WTC11 (cell line): ENCODE measurements around the gene ADIPOR2. TPM values are rescaled to one million over a fixed set of nuclear protein-coding genes. Genes with fewer than 3 reads are reported as not detected.

Source experiments
- ATAC-seq: fragments of 200-7000 bp; cut with Tn5 transposase; 2 replicates; pipeline ENCODE4 v1.10.0; 2021; ENCODE audit warnings: mild to moderate bottlenecking, moderate library complexity
- CTCF ChIA-PET: fragments of 300-600 bp; sonication (Branson Sonifier 250); formaldehyde crosslinking; loops from one replicate; lab custom pipeline; 2021; ENCODE audit warnings: antibody characterized with exemption; lab: Charles Lee
- POLR2A ChIA-PET: fragments of 350-600 bp; sonication (Branson Sonifier 250); formaldehyde crosslinking; loops from one replicate; lab custom pipeline; 2021; ENCODE audit warnings: antibody characterized with exemption; lab: Charles Lee
- DNase-seq: peaks from one replicate; pipeline ENCODE4 v3.0.0; 2021; ENCODE audit warnings: low spot score
- H3K27ac Mint-ChIP-seq: 2 replicates; pipeline ENCODE4 v1.8.0; 2021; ENCODE audit warnings: mixed read lengths
- H3K27me3 Mint-ChIP-seq: 2 replicates; pipeline ENCODE4 v1.8.0; 2021; ENCODE audit warnings: low read depth, mild to moderate bottlenecking, moderate library complexity, mixed read lengths
- H3K36me3 Mint-ChIP-seq: 2 replicates; pipeline ENCODE4 v1.8.0; 2021; ENCODE audit warnings: mixed read lengths
- H3K4me1 Mint-ChIP-seq: 2 replicates; pipeline ENCODE4 v1.8.0; 2022; ENCODE audit warnings: mixed read lengths
- H3K4me3 Mint-ChIP-seq: 2 replicates; pipeline ENCODE4 v1.8.0; 2021; ENCODE audit warnings: mild to moderate bottlenecking, moderate library complexity, mixed read lengths
- H3K9me3 Mint-ChIP-seq: 2 replicates; pipeline ENCODE4 v1.8.0; 2021; ENCODE audit warnings: mixed read lengths
- ATF1 ChIP-seq: sonication (generic); formaldehyde crosslinking; IDR thresholded peaks from 2 replicates; pipeline ENCODE4 v1.8.1; 2023; ENCODE audit warnings: mild to moderate bottlenecking, moderate library complexity, missing genetic modification reagents
- CBFB ChIP-seq: sonication (generic); formaldehyde crosslinking; IDR thresholded peaks from 2 replicates; pipeline ENCODE4 v1.8.1; 2022; ENCODE audit warnings: mild to moderate bottlenecking, low read depth, missing genetic modification reagents
- ETV6 ChIP-seq: sonication (generic); formaldehyde crosslinking; IDR thresholded peaks from 2 replicates; pipeline ENCODE4 v1.8.1; 2022; ENCODE audit warnings: mild to moderate bottlenecking, missing genetic modification reagents
- FOXJ3 ChIP-seq: sonication (generic); formaldehyde crosslinking; IDR thresholded peaks from 2 replicates; pipeline ENCODE4 v1.9.0; 2021; ENCODE audit warnings: missing genetic modification reagents, mild to moderate bottlenecking, borderline replicate concordance
- GRHL2 ChIP-seq: fragments of 250-450 bp; sonication (Bioruptor Pico); IDR thresholded peaks from 2 replicates; pipeline ENCODE4 v1.8.0; 2022; ENCODE audit warnings: mild to moderate bottlenecking, moderate library complexity; ENCODE audit not compliant: insufficient replicate concordance, severe bottlenecking
- MXD4 ChIP-seq: fragments of 250-450 bp; sonication (Bioruptor Pico); IDR thresholded peaks from 2 replicates; pipeline ENCODE4 v1.8.0; 2021; ENCODE audit warnings: mild to moderate bottlenecking, moderate library complexity, borderline replicate concordance
- NFATC4 ChIP-seq: fragments of 250-450 bp; sonication (Bioruptor Pico); IDR thresholded peaks from 2 replicates; pipeline ENCODE4 v1.9.0; 2021; ENCODE audit warnings: mild to moderate bottlenecking
- NFYB ChIP-seq: sonication (generic); formaldehyde crosslinking; conservative IDR thresholded peaks from 2 replicates; pipeline ENCODE4 v1.8.0; 2022; ENCODE audit warnings: low read depth, missing genetic modification reagents
- NR1H2 ChIP-seq: sonication (generic); formaldehyde crosslinking; IDR thresholded peaks from 2 replicates; pipeline ENCODE4 v1.9.0; 2021; ENCODE audit warnings: mild to moderate bottlenecking, moderate library complexity, missing genetic modification reagents
- NR3C1 ChIP-seq: sonication (generic); formaldehyde crosslinking; conservative IDR thresholded peaks from 2 replicates; pipeline ENCODE4 v1.8.1; 2023; ENCODE audit warnings: low read depth, mild to moderate bottlenecking, missing genetic modification reagents
- RORB ChIP-seq: fragments of 250-450 bp; sonication (Bioruptor Pico); IDR thresholded peaks from 2 replicates; pipeline ENCODE4 v1.9.0; 2021; ENCODE audit warnings: mild to moderate bottlenecking
- SMAD4 ChIP-seq: sonication (generic); formaldehyde crosslinking; IDR thresholded peaks from 2 replicates; pipeline ENCODE4 v1.8.0; 2022; ENCODE audit warnings: mild to moderate bottlenecking, missing genetic modification reagents
- ZBTB21 ChIP-seq: sonication (generic); formaldehyde crosslinking; IDR thresholded peaks from 2 replicates; pipeline ENCODE4 v1.8.1; 2023; ENCODE audit warnings: mild to moderate bottlenecking, missing genetic modification reagents, borderline replicate concordance
- ZNF138 ChIP-seq: sonication (generic); formaldehyde crosslinking; conservative IDR thresholded peaks from 2 replicates; pipeline ENCODE4 v1.8.1; 2022; ENCODE audit warnings: mild to moderate bottlenecking, moderate library complexity, missing genetic modification reagents
- ZNF219 ChIP-seq: sonication (generic); formaldehyde crosslinking; IDR thresholded peaks from 2 replicates; pipeline ENCODE4 v1.8.0; 2023; ENCODE audit warnings: missing genetic modification reagents, mild to moderate bottlenecking, borderline replicate concordance
- ZNF232 ChIP-seq: sonication (generic); formaldehyde crosslinking; IDR thresholded peaks from 2 replicates; pipeline ENCODE4 v1.8.0; 2022; ENCODE audit warnings: mild to moderate bottlenecking, missing genetic modification reagents
- ZNF396 ChIP-seq: fragments of 250-450 bp; sonication (Bioruptor Pico); IDR thresholded peaks from 2 replicates; pipeline ENCODE4 v1.8.0; 2021; ENCODE audit warnings: mild to moderate bottlenecking, moderate library complexity, borderline replicate concordance
- ZNF423 ChIP-seq: fragments of 250-450 bp; sonication (Bioruptor Pico); IDR thresholded peaks from 2 replicates; pipeline ENCODE4 v2.1.2; 2022; ENCODE audit warnings: mild to moderate bottlenecking, moderate library complexity
- total RNA-seq: library from RNA; stranded (reverse); gene quantifications from 3 replicates; pipeline ENCODE4 v1.2.3, GENCODE V29; 2021
- TF ChIP-seq, protein P1 (sequence below): sonication (generic); formaldehyde crosslinking; conservative IDR thresholded peaks from 2 replicates; pipeline ENCODE4 v1.8.1; 2022; ENCODE audit warnings: mild to moderate bottlenecking, missing genetic modification reagents
- TF ChIP-seq, protein P2 (sequence below): sonication (generic); formaldehyde crosslinking; IDR thresholded peaks from 2 replicates; pipeline ENCODE4 v1.8.0; 2022; ENCODE audit warnings: missing genetic modification reagents
- TF ChIP-seq, protein P3 (sequence below): sonication (generic); formaldehyde crosslinking; IDR thresholded peaks from 2 replicates; pipeline ENCODE4 v1.8.0; 2023; ENCODE audit warnings: mild to moderate bottlenecking, missing genetic modification reagents
- TF ChIP-seq, protein P4 (sequence below): fragments of 250-450 bp; sonication (Bioruptor Pico); IDR thresholded peaks from 2 replicates; pipeline ENCODE4 v1.9.0; 2021; ENCODE audit warnings: mild to moderate bottlenecking, borderline replicate concordance
- TF ChIP-seq, protein P5 (sequence below): sonication (generic); formaldehyde crosslinking; IDR thresholded peaks from 2 replicates; pipeline ENCODE4 v1.8.0; 2023; ENCODE audit warnings: missing genetic modification reagents

Gene ADIPOR2
- total RNA-seq, 1 experiment from 2014 or later, result 38.4 TPM

DNA sequence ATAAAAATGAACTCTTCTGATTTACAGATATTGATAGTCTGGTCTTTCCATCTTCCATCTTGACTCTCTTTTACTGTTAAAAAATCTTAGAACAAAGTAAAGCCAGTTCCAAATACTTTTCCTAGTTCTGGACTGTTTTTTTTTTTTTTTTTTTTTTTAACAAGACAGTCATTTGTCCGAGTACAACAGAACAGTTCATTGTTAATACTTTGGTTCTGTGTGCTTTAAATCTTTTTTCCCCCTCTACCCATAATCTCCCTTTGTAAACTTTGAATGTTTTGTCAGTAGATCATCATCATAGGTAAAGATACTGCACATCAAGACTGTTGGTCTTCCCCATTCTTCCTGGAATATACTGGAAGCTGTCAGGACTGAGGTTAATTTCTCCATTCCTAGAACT lies 38.0 kb downstream of the ADIPOR2 start:
- no peak overlapping the region for H3K4me3 Mint-ChIP-seq
- H3K9me3 Mint-ChIP-seq, result 0 out of 2 replicates have a peak, but pooled peaks cover 3% of the 10 kb centered on the region
- H3K4me1 Mint-ChIP-seq, result no peaks in the 10 kb centered on the region
- no peak for DNase-seq
- TF ChIP-seq ETV6 (CRISPR knock-in tag) (no peak), RORB (CRISPR knock-in tag) (no peak), NR1H2 (no peak), SMAD4 (CRISPR knock-in tag) (no peak), ATF1 (CRISPR knock-in tag) (no peak), ZNF219 (no peak), FOXJ3 (no peak), GRHL2 (CRISPR knock-in tag) (no peak), ZBTB21 (CRISPR knock-in tag) (no peak), NFATC4 (CRISPR knock-in tag) (no peak), ZNF232 (CRISPR knock-in tag) (no peak), NR3C1 (CRISPR knock-in tag) (no peak), MXD4 (no peak)
- TF ChIP-seq, protein P1, sequence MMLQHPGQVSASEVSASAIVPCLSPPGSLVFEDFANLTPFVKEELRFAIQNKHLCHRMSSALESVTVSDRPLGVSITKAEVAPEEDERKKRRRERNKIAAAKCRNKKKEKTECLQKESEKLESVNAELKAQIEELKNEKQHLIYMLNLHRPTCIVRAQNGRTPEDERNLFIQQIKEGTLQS, result no peak
- no peaks in the 10 kb centered on the region for H3K27me3 Mint-ChIP-seq
- peaks cover 7% of the 10 kb centered on the region for H3K36me3 Mint-ChIP-seq
- ATAC-seq, result no peak
- CTCF ChIA-PET, result interaction anchor here (0.6 kb wide), 1 partner anchor 448 kb away, joined by 3 read pairs; no protein-coding TSS in a partner anchor
- H3K27ac Mint-ChIP-seq, result no peak overlapping the region
- POLR2A ChIA-PET, result no interaction called here

DNA sequence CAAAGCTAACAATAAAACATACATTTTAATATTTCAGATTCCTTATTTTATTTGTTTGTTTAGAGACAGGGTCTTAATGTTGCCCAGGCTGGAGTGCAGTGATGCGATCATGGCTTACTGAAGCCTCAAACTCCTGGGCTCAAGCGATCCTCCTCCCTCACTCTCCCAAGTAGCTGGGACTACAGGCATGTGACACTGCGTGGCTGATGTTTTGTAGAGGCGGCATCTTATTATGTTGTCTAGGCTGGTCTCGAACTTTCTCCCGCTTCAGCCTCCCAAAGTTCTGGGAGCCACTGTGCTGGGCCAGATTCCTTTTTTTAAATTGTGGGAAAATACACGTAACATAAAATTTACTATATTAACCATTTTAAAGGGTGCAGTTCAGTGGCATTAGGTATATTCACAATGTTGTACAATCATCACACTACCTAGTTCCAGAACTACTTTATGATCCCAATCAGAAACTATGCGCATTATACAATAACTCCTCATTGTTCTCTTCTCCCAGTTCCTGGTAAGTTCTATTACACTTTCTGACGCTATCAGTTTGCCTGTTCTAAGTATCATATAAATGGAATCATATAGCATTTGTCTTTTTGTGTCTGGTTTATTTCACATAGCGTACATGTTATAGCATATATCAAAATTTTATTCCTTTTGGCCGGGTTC lies 40.3 kb downstream of the ADIPOR2 start:
- Mint-ChIP-seq H3K36me3 (peaks cover 4% of the 10 kb centered on the region; the same call in 1 of the 2 replicates), H3K9me3 (no peaks in the 10 kb centered on the region)
- TF ChIP-seq, protein P2, sequence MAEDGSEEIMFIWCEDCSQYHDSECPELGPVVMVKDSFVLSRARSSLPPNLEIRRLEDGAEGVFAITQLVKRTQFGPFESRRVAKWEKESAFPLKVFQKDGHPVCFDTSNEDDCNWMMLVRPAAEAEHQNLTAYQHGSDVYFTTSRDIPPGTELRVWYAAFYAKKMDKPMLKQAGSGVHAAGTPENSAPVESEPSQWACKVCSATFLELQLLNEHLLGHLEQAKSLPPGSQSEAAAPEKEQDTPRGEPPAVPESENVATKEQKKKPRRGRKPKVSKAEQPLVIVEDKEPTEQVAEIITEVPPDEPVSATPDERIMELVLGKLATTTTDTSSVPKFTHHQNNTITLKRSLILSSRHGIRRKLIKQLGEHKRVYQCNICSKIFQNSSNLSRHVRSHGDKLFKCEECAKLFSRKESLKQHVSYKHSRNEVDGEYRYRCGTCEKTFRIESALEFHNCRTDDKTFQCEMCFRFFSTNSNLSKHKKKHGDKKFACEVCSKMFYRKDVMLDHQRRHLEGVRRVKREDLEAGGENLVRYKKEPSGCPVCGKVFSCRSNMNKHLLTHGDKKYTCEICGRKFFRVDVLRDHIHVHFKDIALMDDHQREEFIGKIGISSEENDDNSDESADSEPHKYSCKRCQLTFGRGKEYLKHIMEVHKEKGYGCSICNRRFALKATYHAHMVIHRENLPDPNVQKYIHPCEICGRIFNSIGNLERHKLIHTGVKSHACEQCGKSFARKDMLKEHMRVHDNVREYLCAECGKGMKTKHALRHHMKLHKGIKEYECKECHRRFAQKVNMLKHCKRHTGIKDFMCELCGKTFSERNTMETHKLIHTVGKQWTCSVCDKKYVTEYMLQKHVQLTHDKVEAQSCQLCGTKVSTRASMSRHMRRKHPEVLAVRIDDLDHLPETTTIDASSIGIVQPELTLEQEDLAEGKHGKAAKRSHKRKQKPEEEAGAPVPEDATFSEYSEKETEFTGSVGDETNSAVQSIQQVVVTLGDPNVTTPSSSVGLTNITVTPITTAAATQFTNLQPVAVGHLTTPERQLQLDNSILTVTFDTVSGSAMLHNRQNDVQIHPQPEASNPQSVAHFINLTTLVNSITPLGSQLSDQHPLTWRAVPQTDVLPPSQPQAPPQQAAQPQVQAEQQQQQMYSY (CRISPR knock-in tag), result no peak
- TF ChIP-seq ZNF219, result no peak
- TF ChIP-seq, protein P3, sequence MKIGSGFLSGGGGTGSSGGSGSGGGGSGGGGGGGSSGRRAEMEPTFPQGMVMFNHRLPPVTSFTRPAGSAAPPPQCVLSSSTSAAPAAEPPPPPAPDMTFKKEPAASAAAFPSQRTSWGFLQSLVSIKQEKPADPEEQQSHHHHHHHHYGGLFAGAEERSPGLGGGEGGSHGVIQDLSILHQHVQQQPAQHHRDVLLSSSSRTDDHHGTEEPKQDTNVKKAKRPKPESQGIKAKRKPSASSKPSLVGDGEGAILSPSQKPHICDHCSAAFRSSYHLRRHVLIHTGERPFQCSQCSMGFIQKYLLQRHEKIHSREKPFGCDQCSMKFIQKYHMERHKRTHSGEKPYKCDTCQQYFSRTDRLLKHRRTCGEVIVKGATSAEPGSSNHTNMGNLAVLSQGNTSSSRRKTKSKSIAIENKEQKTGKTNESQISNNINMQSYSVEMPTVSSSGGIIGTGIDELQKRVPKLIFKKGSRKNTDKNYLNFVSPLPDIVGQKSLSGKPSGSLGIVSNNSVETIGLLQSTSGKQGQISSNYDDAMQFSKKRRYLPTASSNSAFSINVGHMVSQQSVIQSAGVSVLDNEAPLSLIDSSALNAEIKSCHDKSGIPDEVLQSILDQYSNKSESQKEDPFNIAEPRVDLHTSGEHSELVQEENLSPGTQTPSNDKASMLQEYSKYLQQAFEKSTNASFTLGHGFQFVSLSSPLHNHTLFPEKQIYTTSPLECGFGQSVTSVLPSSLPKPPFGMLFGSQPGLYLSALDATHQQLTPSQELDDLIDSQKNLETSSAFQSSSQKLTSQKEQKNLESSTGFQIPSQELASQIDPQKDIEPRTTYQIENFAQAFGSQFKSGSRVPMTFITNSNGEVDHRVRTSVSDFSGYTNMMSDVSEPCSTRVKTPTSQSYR (CRISPR knock-in tag), result no peak
- TF ChIP-seq, protein P4, sequence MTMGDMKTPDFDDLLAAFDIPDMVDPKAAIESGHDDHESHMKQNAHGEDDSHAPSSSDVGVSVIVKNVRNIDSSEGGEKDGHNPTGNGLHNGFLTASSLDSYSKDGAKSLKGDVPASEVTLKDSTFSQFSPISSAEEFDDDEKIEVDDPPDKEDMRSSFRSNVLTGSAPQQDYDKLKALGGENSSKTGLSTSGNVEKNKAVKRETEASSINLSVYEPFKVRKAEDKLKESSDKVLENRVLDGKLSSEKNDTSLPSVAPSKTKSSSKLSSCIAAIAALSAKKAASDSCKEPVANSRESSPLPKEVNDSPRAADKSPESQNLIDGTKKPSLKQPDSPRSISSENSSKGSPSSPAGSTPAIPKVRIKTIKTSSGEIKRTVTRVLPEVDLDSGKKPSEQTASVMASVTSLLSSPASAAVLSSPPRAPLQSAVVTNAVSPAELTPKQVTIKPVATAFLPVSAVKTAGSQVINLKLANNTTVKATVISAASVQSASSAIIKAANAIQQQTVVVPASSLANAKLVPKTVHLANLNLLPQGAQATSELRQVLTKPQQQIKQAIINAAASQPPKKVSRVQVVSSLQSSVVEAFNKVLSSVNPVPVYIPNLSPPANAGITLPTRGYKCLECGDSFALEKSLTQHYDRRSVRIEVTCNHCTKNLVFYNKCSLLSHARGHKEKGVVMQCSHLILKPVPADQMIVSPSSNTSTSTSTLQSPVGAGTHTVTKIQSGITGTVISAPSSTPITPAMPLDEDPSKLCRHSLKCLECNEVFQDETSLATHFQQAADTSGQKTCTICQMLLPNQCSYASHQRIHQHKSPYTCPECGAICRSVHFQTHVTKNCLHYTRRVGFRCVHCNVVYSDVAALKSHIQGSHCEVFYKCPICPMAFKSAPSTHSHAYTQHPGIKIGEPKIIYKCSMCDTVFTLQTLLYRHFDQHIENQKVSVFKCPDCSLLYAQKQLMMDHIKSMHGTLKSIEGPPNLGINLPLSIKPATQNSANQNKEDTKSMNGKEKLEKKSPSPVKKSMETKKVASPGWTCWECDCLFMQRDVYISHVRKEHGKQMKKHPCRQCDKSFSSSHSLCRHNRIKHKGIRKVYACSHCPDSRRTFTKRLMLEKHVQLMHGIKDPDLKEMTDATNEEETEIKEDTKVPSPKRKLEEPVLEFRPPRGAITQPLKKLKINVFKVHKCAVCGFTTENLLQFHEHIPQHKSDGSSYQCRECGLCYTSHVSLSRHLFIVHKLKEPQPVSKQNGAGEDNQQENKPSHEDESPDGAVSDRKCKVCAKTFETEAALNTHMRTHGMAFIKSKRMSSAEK (CRISPR knock-in tag), result no peak
- no peak for TF ChIP-seq ZNF396 (CRISPR knock-in tag)
- no peak for TF ChIP-seq CBFB (CRISPR knock-in tag)
- no peak for TF ChIP-seq ZNF423 (CRISPR knock-in tag)
- TF ChIP-seq, protein P5, sequence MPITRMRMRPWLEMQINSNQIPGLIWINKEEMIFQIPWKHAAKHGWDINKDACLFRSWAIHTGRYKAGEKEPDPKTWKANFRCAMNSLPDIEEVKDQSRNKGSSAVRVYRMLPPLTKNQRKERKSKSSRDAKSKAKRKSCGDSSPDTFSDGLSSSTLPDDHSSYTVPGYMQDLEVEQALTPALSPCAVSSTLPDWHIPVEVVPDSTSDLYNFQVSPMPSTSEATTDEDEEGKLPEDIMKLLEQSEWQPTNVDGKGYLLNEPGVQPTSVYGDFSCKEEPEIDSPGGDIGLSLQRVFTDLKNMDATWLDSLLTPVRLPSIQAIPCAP (CRISPR knock-in tag), result no peak
- no peak for TF ChIP-seq NFYB (CRISPR knock-in tag)
- TF ChIP-seq ZNF138 (CRISPR knock-in tag), result no peak

More for the DNA sequence above, 40.3 kb downstream of the ADIPOR2 start:
- Mint-ChIP-seq H3K4me1 (no peaks in the 10 kb centered on the region), H3K27ac (no peak overlapping the region; the same call in 1 of the 2 replicates), H3K27me3 (no peaks in the 10 kb centered on the region), H3K4me3 (no peak overlapping the region)
- DNase-seq (no peak), ATAC-seq (no peak)
- CTCF ChIA-PET, result interaction anchor here (1.3 kb wide), 1 partner anchor 78 kb away, joined by 3 read pairs; no protein-coding TSS in a partner anchor
- POLR2A ChIA-PET, result no interaction called here
